GM19372 (cell line): ENCODE data around the gene PARVG.

Experiments used
- ATAC-seq: cut with Tn5 transposase; IDR thresholded peaks from one replicate; pipeline ENCODE4 v1.9.1; 2021; ENCODE audit warnings: mild to moderate bottlenecking, low read depth, moderate library complexity; ENCODE audit not compliant: unreplicated experiment

Gene PARVG

DNA sequence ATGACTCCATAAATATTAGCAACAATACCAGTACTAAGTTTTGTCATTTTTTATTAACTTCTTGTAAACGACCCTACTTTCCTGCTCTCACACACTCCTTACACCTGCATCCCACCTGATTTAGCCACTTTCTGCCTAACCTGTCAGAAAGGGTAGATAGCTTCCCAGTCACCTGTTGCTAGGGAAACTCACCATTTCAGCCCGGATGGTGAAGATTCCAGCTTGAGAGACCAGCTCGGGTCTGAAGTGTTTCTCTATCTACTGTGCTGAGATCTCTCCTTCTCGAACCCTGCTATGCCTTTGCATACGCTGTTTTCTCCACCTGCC, at the start of gene PARVG:
TSS of gene PARVG (plus strand) at position 220 of the 327 bp plus-strand sequence. CDS start 2,405 bp downstream, outside the sequence.
- ATAC-seq, result peak; percentile 52

GRCh38 chr22:44131412-44131811, 49.3 kb upstream of the PARVG start:
- ATAC-seq, result no peak

GRCh38 chr22:44131989-44132685, 48.6 kb upstream of the PARVG start:
- ATAC-seq, result no peak

GRCh38 chr22:44132724-44133123, 48.0 kb upstream of the PARVG start:
- ATAC-seq, result no peak

GRCh38 chr22:44133161-44133560, 47.6 kb upstream of the PARVG start:
- no peak for ATAC-seq

- ATAC-seq, result no peak
Observed at GRCh38 chr22:44133901-44134571, 46.7 kb upstream of the PARVG start.

- ATAC-seq, result no peak
Observed at GRCh38 chr22:44136112-44136511, 44.6 kb upstream of the PARVG start.

DNA sequence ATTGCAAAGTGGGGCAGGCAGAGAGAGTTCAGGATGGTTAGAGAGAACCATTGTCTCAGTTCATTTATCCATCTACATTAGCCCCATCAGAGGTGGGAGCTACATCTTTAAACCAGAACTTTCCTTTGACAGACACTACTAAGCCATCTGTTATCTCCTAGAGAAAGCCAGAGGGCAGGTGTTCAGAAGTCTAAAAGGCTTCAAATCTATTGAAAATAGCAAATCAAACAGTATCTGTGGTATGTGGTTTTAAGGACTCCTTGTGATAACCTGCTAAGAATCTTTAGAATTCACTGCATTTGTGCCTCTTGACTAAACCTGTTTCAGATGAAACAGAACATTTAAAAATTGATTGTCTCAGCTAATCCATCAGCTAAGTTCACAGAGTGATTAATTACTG, 43.9 kb upstream of the PARVG start:
- ATAC-seq, result no peak

DNA sequence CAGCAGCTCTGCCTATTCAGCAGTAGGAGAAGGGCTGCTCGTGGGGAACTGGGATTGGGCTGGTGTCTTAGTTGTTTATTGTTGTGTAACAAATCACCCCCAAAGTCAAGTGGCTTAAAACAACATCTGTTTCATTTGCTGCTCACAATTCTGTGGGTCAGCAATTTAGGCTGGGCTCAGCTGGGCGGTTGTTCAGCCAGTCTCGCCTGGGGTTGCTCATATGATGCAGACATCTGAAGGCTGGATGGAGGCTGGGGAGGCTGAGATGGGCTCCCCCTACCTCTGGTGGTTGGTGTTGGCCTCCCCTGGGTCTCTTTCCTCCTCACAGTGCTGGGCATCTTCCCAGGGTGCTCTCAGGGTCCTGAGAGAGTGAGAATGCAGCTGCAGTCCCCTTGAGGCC, 43.3 kb upstream of the PARVG start:
- ATAC-seq, result no peak

DNA sequence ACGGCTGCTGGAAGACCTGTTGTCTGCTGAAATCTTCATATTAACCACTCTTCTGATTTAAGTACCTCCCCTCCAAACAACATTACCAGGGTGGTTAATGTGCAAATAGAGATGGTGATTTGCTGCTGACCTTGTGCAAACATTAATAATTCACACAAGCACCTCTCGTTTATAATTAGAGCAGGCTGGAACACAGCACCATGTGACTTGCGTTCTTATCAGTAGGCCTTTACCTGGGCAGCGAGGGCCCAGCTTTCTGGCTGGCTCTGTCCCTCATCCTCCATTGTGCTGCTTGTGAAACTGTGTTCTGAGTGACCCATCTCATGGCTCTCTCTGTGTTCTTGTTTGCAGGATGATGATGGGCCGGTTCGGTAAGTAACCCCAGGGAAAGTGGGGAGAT, 41.0 kb upstream of the PARVG start:
- ATAC-seq, result no peak

DNA sequence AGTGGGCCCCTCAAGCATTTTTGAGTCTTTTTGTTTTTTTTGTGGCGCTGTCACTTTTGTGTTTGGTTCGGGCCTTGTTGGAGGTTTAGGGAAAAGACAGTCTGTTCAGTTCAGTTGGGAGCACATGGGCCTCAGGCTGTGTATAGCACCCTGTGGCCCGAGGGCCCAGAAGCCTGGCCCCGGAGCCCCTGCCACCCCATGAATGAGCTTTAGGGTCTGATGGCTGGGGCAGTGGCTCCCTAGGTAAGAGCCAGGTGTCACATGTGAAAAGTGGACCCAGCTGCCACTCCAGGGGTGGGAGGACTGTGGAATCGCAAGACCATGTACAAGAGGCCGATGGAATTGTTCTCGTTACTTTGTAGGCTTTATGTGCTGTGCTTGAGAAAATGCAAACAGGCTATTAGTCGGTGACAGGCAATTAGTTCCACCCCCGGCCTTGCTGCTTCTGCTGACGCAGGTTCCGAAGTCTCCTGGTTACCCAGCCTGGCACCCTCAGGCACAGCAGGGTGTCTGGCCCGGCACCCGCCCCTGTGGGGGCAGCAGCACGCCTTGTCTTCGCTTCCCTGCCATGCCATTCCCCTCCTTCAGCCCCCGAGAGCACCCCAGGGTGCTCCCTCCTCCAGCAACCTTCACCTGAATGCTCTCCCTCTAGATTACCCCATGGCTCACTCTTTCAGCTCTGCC, 38.2 kb upstream of the PARVG start:
- ATAC-seq, result no peak

GRCh38 chr22:44143105-44143474, 37.6 kb upstream of the PARVG start:
- ATAC-seq, result no peak

DNA sequence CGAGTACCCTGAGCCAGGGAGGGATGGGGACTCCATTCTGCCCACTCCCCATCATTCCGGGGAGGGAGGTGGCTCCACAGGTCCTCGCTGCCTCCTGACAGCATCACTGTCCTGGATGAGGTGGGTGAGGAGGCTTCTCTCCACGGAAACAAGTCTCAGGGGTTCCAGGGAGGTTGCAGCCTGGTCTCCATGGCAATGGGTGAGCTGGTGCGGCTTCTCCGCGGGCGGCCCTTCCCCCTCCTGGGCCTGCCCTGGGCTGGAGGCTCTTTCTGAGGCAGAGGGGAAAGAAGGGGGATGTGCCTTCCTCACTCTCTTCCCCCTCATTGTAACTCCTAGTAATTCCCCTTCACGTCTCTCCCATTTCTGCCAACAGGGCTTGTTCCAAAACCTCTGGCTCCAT, 37.1 kb upstream of the PARVG start:
- ATAC-seq, result no peak

- ATAC-seq, result no peak
Observed at GRCh38 chr22:44144046-44144569, 36.6 kb upstream of the PARVG start.

DNA sequence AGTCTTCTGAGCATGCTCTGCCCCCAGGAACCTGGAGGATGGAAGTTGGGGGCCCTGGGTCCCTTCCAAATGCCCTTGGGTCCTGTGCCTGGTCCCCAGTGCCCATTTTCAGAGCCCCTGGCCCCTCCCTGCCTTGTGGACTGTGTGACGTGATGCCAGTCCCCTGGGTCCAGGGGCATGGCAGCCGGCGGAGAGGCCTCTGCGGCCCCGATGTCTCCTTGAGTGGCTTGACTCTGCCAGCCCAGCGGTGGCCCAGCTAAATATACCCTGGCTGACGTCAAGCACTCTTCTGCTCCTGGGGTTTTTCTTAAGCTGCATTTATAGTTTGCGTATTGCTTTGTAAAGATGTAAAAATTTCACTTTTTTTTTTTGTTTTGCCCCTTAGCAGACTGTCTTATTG, 35.2 kb upstream of the PARVG start:
- no peak for ATAC-seq

DNA sequence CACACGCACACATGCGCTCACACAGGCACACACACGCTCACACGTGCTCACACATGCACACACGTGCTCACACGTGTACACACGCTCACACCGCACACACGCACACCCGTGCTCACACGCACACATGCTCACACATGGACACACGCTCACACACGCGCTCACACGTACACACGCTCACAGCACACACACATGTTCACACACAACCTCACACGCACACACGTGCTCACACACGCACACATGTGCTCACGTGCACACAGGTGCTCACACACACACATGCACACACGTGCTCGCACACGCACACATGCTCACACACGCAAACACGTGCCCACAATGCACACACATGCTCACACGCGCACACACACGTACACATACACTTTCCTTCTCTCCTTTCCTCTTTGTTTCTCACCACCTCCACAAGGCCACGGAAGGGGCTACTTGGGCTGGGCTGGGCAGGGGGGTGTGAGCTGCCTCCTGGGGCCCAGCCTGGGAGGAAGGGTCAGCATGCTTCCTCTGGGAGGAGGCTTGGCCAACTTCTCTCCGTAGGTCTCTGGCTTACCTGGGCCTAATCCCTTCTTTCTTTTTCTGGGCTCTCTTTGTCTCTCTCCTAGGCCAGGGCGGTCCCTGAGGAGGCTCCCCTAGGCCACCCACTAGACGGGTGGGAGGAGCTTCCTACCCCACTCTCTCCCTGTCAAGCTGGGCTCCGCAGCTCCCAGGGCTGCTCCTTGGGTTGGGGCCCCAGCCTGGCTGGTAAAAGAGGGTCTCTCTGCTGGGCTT, 34.5 kb upstream of the PARVG start:
- ATAC-seq, result no peak

GRCh38 chr22:44147008-44147645, 33.6 kb upstream of the PARVG start:
- no peak for ATAC-seq

GRCh38 chr22:44147821-44148574, 32.7 kb upstream of the PARVG start:
- no peak for ATAC-seq

- ATAC-seq, result no peak
Observed at GRCh38 chr22:44151676-44152075, 29.0 kb upstream of the PARVG start.

- ATAC-seq, result no peak
Observed at GRCh38 chr22:44153710-44154109, 27.0 kb upstream of the PARVG start.
